ENCODE data around the gene ITGA5. TPM values are rescaled to one million over a fixed set of nuclear protein-coding genes. Genes with fewer than 3 reads are reported as not detected.

Gene ITGA5
- total RNA-seq, 4 donors from 2014 or later, result 69.7 to 223 (median 99.4) TPM

GRCh38 chr12:54439521-54440255 lies 20.6 kb upstream of the ITGA5 start:
- H3K4me1 ChIP-seq, result no peaks in the 10 kb centered on the region
- no peaks in the 10 kb centered on the region for H3K9me3 ChIP-seq
- peak overlapping the region; percentile 26 to 44 for H3K27ac ChIP-seq
- H3K4me3 ChIP-seq, result no peak overlapping the region
- no peaks in the 10 kb centered on the region for H3K36me3 ChIP-seq
- H3K27me3 ChIP-seq, result no peaks in the 10 kb centered on the region
- TF ChIP-seq POLR2A (IDR thresholded peaks at IDR 0.05), result no peak
- peak; percentile 79 to 94 (median 94) for TF ChIP-seq CTCF (IDR thresholded peaks at IDR 0.05)
- intact Hi-C loops (cut with DNase I; ENCODE audit: low total_unique reads), result loop anchor here (2.0 kb wide), 1 partner anchor 41 kb away; no protein-coding TSS in a partner anchor
- no peak for DNase-seq

- H3K9me3 ChIP-seq, result no peaks in the 10 kb centered on the region
- no peaks in the 10 kb centered on the region for H3K4me1 ChIP-seq
- no peak for DNase-seq
- TF ChIP-seq POLR2A (IDR thresholded peaks at IDR 0.05) (no peak), CTCF (IDR thresholded peaks at IDR 0.05) (no peak)
- H3K4me3 ChIP-seq, result no peak overlapping the region
- peak overlapping the region; percentile 26 to 44 for H3K27ac ChIP-seq
- no peaks in the 10 kb centered on the region for H3K36me3 ChIP-seq
- no peaks in the 10 kb centered on the region for H3K27me3 ChIP-seq
- intact Hi-C loops (cut with DNase I; ENCODE audit: low total_unique reads), result loop anchor here (2.0 kb wide), 1 partner anchor 40 kb away; no protein-coding TSS in a partner anchor
Observed at GRCh38 chr12:54439096-54439495, 20.0 kb upstream of the ITGA5 start.

GRCh38 chr12:54438517-54438916 lies 19.5 kb upstream of the ITGA5 start:
- H3K4me3 ChIP-seq, result no peak overlapping the region
- no peak overlapping the region for H3K27ac ChIP-seq
- TF ChIP-seq CTCF (IDR thresholded peaks at IDR 0.05), result no peak
- no peak for TF ChIP-seq POLR2A (IDR thresholded peaks at IDR 0.05)
- H3K9me3 ChIP-seq, result no peaks in the 10 kb centered on the region
- intact Hi-C loops (cut with DNase I; ENCODE audit: low total_unique reads), result loop anchor here (2.0 kb wide), 1 partner anchor 40 kb away; no protein-coding TSS in a partner anchor
- DNase-seq, result no peak
- no peaks in the 10 kb centered on the region for H3K27me3 ChIP-seq
- no peaks in the 10 kb centered on the region for H3K36me3 ChIP-seq
- H3K4me1 ChIP-seq, result no peaks in the 10 kb centered on the region

- no peak overlapping the region for H3K27ac ChIP-seq
- DNase-seq, result no peak
- intact Hi-C loops (cut with DNase I; ENCODE audit: low total_unique reads), result loop anchor here (2.0 kb wide), 1 partner anchor 39 kb away; no protein-coding TSS in a partner anchor
- TF ChIP-seq POLR2A (IDR thresholded peaks at IDR 0.05), result no peak
- TF ChIP-seq CTCF (IDR thresholded peaks at IDR 0.05), result no peak
- peaks cover 0 to 2% of the 10 kb centered on the region in 2 donors for H3K4me1 ChIP-seq
- no peak overlapping the region for H3K4me3 ChIP-seq
- no peaks in the 10 kb centered on the region for H3K9me3 ChIP-seq
- no peaks in the 10 kb centered on the region for H3K36me3 ChIP-seq
- H3K27me3 ChIP-seq, result no peaks in the 10 kb centered on the region
Observed at GRCh38 chr12:54437697-54438096, 18.6 kb upstream of the ITGA5 start.

- H3K4me1 ChIP-seq, result peaks cover 0 to 5% of the 10 kb centered on the region in 2 donors
- intact Hi-C loops (cut with DNase I; ENCODE audit: low total_unique reads), result no loop called here
- no peak for DNase-seq
- TF ChIP-seq POLR2A (IDR thresholded peaks at IDR 0.05), result no peak
- no peak for TF ChIP-seq CTCF (IDR thresholded peaks at IDR 0.05)
- H3K27me3 ChIP-seq, result no peaks in the 10 kb centered on the region
- no peak overlapping the region for H3K4me3 ChIP-seq
- no peaks in the 10 kb centered on the region for H3K9me3 ChIP-seq
- H3K36me3 ChIP-seq, result no peaks in the 10 kb centered on the region
- no peak overlapping the region for H3K27ac ChIP-seq
Observed at GRCh38 chr12:54437243-54437642, 18.2 kb upstream of the ITGA5 start.
